Activated T-cell treated with anti-CD3 and anti-CD28 coated beads, Interleukin-2, amount 50 U/mL, for 48 hours (primary cell): ENCODE results near the gene SPCS1.
"Not testable (repeated sequence)": the region's sequence is repeated elsewhere in the genome, so short reads cannot be mapped to it uniquely, and the experiment has no call there.

Source experiments
- DNase-seq, 2 experiments: peaks; one replicate each; pipeline ENCODE4 v3.0.0-alpha.2; 2020

Gene SPCS1

DNA sequence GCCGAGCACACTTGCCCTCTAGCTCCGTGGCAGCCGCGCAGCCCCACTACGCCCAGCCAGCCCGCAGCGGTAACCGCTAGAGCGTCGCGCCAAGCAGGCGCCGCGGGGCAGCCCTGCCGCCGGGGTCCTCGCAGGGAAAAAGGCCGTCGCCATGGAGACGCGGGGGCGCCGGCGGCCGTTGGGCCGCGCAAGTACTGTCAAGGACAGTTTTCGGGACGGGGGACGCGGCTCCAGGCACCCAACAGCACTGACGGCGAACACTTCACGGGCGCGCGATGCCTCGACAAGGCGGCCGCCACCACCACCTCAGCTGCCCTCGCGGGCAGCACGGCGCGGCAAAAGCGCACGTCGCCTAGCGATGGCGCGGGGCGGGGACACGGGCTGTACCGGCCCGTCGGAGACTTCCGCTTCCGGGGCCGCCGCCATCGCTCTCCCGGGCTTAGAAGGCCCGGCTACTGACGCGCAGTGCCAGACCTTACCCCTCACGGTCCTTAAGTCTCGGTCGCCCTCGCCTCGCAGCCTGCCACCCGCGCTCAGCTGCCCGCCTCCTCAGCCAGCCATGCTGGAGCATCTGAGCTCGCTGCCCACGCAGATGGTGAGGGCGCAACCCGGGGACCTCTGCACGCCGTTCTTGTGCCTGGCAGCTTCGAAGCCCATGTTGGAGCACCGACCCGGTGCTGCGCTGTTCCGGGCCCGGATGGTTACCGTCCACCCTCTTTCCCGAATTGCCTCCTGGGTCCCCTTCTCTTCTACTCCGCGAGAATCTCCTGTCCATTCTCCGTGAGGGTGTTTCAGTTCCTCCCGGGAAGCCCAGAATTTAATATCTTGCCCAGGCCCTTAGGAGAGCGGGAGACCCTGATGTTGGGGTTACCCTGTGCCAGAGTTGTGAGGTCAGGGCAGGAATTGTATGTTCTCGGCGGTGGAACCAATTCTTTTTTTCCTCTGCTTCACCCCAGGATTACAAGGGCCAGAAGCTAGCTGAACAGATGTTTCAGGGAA lies at the start of gene SPCS1, which contains the start of gene GLT8D1:
Gene SPCS1, plus strand, starts transcription at position 419 of the 999 bp plus-strand sequence. Its CDS starts 141 bp downstream, at position 560.
Gene GLT8D1, minus strand, starts transcription at position 104 of the 999 bp plus-strand sequence. CDS start 5,331 bp downstream, outside the sequence.
- DNase-seq: peak; percentile 89 to 93

DNA sequence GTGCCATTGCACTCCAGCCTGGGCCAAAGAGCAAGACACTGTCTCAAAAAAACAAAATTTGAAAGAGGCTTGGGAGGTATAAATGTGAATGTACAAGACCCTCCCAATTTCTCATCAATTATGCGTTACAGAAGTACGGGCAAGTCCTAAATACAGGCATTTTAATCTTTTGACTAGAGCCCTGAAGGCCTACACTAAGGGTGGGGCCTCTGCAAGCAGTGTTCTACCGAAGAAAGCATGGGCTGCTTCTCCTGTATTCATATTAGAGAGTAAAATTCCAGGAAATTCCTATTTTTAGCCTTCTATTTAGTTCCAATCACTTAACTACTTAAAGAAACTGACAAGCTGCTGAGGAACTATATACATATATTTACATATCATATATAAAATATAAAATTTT lies 45.9 kb upstream of the SPCS1 start:
- no peak for DNase-seq

DNA sequence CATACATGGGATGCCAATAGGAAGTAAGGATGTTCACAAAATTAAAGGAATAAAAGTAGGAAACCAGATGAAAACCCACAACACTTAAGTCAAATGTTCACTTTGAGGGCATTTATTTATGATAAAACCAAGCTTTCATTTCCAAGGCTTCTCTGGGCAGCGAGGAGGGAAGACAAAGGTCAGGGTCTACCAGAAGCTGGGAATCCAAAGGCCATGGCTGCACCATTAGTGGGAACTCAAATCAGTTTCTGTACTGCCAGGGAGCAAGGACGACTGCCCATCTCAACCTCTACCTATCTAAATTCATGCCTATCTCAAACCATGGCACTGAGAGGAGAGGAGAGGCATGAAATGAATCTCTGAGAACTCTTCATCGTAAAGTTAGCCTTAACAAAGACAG lies 42.8 kb upstream of the SPCS1 start:
- no peak for DNase-seq

DNA sequence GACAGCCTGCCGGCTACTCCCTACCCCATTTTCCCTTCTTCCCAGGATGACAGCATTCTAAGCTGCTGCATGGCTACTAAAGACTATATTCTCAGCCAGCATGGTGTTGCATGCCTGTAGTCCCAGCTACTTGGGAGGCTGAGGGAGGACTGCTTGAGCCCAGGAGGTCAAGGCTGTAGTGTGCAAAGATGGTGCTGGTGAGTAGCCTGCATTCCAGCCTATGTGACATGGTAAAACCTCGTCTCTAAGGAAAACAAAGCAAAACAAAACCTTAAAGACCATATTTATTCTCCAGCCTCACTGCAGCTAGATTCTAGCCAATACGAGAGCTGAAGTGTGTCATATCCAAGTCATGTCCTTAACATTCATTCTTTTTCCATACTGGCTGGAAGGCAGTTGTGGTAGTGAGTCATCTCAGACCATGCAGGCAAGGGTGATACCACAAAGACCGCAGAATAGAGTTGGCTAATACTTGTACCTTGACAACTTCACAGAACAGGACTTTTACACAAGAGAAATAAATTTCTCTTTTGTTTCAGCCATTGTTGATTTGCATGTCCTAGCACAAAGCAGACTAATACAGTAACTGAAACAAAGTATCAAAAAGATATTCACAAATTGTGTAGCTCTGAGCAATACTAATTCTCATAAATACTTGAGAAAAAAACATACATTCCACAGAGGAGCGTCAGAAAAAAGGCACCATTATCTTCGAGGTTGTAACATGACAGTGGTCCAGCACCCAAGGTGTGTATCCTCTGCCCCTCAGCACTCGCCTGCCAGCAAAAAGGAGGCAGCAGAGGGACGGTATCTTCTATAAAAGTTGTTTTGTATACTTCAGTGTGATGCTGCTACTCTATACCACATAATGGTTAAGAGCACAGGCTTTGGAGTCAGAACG lies 35.0 kb upstream of the SPCS1 start:
- DNase-seq: peak; percentile 48 to 61

DNA sequence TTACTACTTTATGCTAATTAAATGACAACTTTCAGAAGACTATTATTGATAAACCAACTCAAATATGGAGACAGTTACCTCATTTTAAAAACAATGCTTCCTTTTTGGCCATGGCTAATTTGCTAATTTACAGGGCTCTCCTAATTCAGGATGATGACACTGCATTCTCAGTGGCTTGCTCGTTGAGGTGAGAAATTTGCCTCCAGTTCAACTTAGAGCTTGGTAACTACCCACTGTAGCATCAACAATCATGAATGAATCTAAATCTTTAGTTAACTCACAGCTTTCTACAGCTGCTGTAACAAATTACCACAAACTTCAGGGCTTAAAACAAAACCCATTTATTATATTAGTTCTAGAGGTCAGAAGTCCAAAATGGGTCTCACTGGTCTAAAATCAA lies 34.2 kb upstream of the SPCS1 start:
- DNase-seq: no peak

DNA sequence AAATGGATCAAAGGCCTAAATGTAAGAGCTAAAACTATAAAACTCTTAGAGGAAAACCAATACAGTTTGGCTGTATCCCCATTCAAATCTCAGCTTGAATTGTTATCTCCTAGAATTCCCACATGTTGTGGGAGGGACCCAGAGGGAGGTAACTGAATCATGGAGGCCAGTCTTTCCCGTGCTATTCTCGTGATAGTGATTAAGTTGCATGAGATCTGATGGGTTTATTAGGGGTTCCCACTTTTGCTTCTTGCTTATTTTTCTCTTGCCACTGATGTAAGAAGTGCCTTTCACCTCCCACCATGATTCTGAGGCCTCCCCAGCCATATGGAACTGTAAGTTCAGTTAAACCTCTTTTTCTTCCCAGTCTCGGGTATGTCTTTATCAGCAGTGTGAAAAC lies 29.7 kb upstream of the SPCS1 start:
- DNase-seq: not testable (repeated sequence)

DNA sequence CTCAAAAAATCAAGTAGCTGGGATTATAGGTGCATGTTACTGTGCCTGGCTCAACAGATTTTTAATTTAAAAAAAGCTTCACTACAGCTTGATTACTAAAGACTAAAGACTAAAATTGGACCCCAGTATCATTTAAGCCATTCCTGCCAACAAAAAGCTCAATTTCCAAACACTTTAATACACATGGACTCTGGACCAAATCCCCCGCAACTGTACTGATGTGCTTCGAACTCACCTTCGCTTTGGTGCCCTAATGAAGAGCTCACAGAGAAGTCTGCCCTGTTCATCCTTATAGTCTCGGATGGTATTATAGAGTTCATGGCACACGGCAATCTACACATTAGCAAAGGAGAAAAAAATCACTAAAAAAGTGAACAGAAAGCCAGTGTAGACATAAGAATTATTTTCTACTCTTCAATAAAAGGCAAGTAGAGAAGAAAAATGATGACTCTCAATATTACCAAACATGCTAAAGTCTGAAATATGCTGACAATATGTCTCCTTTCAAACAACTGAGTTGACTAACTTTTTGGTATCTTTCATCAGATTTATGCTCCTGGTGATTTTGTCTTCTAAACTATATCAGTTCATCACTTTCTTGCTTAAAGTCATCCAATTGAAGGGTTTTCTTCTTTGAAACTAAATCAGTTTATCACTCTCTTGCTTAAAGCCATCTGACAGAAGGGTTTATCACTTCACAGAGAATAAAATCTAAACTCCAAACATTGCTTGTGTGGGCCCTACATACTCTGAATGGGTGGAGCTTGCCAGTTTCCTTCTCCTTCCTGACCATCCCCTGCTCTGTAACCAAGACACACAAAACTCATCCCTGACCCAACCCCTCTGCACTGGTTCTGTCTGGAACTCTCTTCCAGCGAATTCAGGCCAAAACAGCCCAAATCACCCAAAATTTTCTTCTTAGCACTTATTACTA lies 27.4 kb upstream of the SPCS1 start:
- DNase-seq: no peak

DNA sequence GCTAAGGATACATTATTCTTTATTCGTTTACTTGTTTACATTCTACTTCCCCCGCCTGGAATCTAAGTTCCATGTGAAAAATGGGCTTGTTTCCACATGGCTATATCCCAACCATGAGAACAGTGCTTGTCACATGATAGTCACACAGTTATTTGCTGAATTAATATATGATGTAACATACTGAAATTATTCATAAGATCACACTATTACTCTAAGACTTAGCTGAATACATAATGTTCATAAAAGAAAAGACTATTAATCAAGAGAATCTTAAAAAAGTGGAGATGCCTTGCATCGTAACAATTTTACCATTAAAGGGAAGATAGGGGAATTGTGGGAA lies 26.7 kb upstream of the SPCS1 start:
- no peak for DNase-seq

DNA sequence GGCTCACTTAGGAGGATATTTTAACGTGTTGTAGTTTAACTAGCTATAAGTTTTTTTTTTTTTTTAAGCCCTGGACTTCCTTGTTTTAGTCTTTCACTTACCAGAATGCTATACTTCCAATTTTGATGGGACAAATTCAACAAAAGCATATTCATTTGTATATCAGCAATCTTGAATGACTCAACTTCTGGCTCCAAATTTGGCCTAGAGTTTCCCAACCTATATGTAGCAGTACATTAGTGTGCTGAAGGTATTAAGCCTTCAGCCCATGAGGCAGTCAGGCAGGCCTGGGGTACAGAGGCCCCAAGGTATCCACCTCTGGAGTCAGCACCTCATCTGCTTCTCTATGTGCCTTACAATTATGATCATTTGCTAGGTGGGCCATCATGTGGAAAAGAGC lies 26.1 kb upstream of the SPCS1 start:
- no peak for DNase-seq

DNA sequence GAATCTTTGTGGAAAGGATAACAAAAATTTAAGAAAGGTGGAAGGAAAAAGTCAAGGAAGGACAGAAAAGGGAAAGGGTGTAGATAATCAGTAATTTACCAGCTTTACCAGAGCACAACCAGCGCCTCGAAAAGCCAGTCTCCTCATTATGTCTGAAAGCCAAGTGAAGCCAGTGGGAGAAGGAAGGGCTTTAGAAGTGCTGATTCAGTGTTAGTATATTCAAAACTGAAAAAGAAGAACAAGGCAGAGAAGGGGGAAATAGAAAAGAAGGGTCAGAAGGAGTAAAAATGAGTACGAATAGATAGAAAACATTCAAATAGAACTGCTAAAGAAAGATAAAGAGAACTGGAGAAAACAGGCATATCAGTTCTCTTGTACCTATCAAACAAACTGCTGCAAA lies 24.3 kb upstream of the SPCS1 start:
- DNase-seq: no peak

DNA sequence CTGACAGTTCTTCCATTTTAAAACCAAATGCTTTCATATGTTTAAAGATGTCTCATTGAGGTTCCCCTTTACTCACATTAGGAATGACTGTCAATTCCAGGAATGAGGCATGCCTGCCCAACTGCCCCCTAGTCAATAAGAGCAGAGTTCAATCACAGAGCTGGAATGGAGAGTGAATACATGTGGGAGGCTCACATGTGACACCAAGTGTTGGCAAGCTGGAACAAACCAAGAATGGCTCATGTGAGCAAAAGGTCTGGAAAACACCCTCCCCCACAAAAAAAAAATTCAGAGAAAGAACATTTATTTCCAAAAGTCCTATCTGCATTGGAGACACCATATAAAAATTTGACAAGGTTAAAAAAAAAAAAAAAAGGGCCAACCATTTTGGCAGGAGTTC lies 23.9 kb upstream of the SPCS1 start:
- DNase-seq: peak; percentile 58 to 59

DNA sequence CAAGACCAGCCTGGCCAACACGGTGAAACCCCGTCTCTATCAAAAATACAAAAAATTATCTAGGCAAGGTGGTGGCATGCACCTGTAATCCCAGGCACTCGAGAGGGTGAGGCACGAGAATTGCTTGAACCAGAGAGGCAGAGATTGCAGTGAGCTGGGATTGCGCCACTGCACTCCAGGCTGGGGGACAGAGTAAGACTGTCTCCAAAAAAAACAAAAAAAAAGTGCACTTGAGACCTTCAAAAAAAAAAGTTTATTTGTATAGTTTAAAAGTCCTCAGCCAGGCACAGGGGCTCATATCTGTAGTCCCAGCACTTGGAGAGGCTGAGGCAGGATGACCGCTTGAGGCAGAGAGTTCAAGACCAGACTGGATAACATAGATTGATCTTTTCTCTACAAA lies 22.3 kb upstream of the SPCS1 start:
- no peak for DNase-seq

DNA sequence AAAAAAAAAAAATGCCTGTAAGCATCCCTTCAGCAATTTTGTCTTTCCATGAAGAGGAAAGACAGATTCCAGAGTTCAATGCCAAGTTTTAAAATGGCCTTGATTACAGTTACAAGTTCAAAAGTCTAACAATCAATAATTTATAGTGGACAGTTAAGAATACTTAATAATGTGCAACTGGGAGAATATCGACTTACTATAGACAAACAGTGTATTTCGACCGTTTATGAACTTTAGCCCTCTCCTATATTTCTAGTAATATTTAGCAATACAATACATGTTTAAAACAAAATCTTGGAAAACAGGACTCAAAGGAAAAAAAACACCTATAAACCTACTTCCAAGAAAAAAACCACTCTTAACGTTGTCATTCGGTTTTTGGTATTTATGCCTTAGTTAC lies 21.7 kb upstream of the SPCS1 start:
- DNase-seq: no peak

DNA sequence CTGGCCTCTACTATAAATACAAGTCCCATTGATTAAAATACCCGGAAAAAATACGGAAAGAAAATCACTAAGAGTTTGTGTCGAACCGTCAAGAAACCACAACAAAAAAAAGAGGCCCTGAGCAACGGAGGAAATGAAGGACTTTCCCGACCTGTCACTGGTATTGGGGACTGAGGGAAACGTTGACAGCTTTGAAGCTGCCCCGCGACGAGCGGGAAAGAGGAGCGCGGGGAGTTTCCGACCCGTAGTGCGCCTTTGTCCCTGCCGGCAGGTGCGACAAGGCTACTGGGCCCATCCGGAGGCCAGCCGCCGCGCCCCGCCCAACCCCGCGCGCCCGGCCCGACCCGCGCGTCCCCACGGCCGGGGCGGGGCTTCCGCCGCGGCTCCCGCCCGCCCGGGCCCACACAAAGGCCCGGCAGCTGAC lies 20.6 kb upstream of the SPCS1 start:
- DNase-seq: peak; percentile 86 to 91

DNA sequence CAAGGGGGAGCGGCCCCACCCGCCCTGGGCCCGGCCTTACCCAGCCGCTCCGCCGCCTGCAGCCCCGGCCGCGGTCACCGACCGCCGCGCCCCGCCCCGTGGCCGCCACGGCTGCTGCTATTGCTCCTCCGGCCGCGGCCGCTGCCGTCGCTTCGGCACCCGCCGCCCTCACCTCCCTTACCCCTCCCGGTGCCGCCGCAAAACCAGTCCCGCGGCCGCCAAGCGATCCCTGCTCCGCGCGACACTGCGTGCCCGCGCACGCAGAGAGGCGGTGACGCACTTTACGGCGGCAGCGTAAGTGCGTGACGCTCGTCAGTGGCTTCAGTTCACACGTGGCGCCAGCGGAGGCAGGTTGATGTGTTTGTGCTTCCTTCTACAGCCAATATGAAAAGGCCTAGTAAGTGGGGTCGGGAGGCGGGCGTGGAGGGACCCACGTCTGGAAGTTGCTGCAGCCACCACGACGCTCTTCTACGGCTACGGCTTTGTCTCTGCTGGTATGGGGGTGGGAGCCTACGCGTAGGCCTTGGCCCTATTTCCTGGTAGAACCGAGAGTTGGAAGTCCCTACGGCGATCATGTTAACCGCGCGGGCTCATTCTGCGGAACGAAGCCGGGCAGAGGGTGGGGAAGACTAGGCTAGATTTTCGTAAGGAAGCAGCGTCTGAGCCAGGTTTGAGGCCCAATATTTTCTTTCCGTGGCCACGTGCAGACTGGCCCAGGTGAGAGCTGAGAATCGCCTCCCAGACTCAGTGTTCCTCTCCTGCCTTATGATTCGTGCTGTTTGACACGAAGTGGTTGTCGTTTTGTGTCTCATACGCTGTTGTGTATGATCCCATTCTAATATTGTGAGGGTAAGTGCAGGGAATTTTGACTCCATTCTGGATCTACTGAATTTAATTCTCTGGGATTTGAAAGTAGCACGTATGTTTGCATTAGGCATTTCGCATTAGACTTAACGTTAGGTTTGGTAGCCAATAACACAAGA lies 19.9 kb upstream of the SPCS1 start, which contains the start of the genes GNL3 and PBRM1:
Gene GNL3, plus strand, starts transcription at position 324 of the 983 bp plus-strand sequence. Its CDS starts 61 bp downstream, at position 385.
Gene PBRM1, minus strand, starts transcription at position 205 of the 983 bp plus-strand sequence.
- DNase-seq: peak; percentile 94 to 96

DNA sequence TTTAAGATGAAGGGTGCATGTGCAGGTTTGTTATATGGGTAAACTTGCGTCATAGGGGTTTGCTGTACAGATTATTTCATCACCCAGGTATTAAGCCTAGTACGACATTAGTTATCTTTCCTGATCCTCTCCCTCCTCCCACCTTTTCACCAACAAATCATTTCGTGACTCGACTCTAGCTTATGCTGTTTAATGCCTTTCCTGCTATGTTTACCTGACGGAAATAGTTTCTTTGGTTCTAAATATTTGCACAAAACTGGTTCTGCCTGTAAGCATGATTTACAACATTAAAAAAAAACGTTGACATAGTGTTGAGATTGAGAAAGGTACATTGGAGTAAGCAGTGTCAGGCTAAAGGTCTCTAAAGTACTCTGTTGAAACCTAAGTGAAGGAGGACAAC lies 17.6 kb upstream of the SPCS1 start:
- DNase-seq: no peak

DNA sequence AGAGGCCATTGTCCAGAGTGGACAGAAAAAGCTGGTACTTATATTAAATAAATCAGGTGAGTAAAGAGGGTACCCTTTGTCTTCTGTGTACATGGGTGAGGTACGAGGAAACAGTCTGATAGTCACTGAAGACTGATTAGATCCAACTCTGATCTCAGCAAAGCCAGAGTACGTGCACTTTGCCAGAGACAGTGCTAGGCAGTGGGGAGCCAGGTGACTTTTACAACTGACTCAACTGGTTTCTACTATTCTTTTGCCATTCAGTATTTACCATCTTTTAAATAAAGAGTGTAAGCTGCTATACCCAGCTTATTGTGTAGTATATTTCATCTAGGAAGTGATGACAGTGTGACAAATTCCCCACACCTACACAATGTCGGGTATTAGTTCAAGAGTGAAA lies 16.8 kb upstream of the SPCS1 start:
- DNase-seq: no peak

DNA sequence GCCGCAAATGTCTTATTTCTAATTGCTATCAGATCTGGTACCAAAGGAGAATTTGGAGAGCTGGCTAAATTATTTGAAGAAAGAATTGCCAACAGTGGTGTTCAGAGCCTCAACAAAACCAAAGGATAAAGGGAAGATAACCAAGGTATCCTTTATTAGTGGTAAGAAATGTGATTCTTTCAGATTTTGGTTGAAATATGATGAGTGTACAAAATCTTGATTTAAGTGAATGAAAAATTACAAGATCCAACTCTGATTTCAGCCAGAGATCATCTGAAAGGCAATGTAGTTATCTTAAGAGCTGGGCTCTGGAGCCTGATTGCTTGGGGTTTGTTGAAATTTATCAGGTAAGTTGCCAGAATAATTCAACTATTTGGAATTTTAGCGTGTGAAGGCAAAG lies 15.3 kb upstream of the SPCS1 start:
- no peak for DNase-seq

DNA sequence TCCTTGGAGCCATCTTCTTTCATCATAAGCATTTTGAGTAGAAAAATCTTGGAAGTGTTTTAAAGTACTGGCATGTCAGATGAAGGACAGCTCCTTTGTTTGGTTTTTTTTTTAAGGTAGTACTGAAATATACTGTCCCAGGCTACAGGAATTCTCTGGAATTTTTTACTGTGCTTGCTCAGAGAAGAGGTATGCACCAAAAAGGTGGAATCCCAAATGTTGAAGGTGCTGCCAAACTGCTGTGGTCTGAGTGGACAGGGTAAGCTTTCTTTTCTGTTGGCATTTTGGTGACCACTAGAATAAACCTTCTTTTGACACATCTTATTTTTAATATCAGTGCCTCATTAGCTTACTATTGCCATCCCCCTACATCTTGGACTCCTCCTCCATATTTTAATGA lies 12.8 kb upstream of the SPCS1 start:
- no peak for DNase-seq

DNA sequence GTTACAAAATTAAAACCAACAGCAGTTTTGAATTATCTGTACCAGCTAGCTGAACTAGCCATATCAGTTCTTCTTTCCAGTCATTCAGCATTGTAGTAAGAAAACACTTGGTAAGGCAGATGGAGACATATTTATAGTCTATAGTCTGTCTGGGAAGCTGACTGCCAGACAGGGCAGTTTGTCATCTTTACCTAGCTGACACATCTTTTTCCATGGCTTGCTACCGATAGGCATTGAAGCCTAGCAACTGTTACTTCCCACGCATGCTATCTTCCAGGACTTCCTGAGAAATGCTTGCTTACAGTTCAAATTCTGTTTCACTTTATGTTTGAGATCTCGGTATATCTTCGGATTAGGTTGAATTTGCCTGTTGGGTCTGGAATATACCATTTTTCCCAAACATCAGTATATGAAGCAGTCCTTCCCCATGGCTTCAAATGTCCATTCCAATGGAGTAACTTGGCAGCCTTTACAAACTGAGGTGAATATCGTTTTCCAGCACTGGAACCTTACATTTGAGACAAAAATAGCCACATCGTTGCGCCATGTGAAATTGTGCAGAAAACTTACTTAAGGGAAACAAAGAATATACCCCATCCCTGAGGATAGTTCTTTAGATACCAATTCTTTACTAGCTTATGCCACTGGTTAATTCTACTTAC lies 11.2 kb upstream of the SPCS1 start:
- DNase-seq: no peak
